Endometrial microvascular endothelial cells (primary cell): ENCODE results near the gene SCARB1. TPM values are rescaled to one million over a fixed set of nuclear protein-coding genes. Genes with fewer than 3 reads are reported as not detected.

Experiments used
- in situ Hi-C: cut with HindIII; loops from 2 replicates; pipeline ENCODE4 v1.10.0; 2017; ENCODE audit warnings: low sequenced_read_pairs, low pct_unique_long_range_greater_than_20kb; ENCODE audit errors: inconsistent ontology term
- total RNA-seq: library from RNA; depleted of rRNA; stranded (reverse); fragments of >200 nt; gene quantifications from one replicate; pipeline ENCODE4 v1.2.3, GENCODE V29; 2015; ENCODE audit errors: inconsistent ontology term

The SCARB1 gene
- total RNA-seq, 1 donor from 2014 or later: 67.9 TPM

- in situ Hi-C loops: no loop called here
Observed at GRCh38 chr12:124866195-124866882, 2.7 kb upstream of the SCARB1 start.

DNA sequence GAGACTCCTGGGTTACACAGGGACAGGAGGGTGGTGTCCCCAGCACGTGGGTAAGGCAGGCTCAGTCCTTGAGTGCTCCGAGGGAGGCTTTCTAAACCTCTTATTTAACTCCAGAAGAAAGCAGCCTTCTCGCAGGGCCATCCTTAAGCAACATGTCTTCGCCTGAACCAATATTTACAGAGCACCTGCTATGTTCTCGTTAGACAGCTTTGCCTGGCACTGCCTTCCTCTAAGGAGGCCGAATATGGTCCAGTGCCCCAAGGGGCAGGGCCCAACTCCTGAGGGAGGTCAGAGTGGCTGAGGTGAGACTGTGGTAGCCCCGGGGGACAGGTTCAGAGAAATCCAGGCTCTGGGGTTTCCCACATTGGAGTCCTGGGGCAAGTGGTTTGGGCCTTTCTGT is 2.1 kb upstream of the SCARB1 start:
- in situ Hi-C loops: no loop called here

DNA sequence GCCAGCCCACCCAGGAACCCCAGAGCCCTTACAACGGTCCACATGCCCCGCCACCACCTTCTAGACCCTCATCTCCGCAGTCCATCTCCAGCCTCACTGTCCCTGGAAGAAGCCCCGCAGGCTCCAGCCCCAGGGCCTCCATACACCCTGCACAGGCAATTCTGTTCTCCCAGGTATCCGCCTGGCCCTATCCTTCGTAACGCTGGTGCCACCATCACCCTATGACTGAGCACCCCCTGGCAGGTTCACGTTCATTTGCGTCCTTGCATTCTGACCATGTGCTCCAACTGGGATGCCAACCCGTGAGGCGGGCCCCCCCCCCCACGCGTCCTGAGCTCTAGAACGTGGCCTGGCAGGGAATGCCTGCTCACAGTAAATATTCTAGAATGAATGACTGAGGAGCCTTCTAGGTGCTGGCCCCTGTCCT is 675 bp upstream of the SCARB1 start:
- in situ Hi-C loops: no loop called here

DNA sequence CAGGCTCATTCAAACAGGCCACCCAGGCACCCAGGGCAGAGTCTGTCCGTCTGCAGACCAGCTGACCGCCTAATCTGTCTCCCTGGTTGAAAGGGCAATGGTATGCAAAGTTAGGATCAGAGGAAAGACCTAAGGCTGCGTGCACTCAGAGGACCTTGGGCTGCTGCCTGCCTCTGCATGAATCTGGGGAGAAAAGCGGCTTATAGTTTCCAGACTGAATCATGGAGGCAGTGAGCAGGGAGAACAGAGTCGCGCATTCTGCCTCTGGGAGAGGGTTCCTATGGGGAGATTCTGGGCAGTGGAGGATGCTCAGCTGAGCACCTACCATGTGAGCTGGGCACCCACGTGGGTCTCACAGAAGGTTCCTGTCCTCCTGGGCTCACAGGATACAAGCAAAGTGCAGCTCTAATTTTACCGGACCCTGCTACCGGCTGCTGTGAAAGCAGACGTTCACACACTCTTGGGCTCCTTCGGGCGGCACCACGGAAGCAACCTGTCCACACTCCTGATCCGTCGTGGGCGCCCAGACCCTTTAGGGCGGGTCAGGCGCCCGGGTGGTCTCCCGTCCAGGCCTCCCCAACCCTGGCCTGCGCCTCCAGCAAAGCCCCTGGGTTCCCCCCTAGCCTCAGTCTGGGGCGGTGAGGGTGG is 772 bp downstream of the SCARB1 start:
- in situ Hi-C loops: no loop called here

DNA sequence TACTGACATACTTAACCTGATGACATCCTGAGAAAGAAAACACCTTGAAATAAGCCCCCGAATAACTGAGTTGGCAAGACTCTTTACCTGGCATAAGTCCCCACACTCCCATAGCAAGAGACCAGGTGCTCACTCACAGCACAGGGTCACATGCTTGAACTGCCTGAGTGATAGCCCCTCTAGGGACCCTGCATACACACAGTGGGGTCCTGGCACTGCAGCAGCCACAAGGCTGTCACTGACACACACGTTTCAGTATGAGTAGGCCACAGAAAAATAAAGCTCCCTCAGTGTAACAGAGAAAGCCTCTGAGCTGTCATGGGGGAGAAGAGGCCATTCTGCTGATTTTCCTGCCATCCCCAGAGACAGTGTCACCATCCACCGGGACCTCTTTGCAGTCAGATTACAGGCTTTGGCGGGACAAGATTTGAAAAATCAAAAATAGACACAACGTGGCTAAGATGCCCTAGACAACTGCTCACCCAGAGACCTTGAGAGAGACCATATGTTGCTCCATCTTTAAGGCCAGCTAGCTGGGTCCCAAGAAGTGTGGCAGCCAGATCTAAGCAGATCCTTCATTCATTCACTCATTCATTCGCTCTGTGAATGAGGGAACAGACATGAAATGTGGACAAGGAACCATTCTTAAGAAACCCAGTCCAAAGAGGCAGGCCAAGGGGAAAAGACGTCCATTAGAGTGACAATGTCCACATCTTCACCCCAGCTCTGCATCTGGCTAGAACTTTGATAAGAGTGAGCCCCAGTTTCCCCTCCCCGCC is 1.6 kb downstream of the SCARB1 start:
- in situ Hi-C loops: no loop called here

DNA sequence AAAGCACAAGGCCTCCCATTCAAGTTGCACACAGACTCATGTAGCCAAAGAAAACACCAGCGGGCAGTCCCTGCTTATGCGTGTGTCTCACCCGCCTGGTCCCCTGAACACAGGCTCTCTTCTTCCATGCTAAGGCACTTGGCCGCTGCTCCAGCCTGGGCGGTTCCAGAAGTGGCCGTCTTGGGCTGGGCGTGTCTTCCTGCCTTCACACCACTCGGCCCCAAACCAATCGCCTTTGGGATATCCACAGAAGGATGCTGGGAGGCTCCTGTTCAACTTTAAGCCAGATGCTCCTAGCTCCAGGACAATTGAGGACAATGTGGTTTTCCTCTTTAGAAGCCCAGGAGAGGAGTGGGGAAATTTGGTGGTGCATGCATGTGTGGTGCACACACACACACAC is 2.2 kb downstream of the SCARB1 start:
- in situ Hi-C loops: no loop called here

- in situ Hi-C loops: no loop called here
Observed at GRCh38 chr12:124857921-124858461, 5.7 kb downstream of the SCARB1 start.

- in situ Hi-C loops: no loop called here
Observed at GRCh38 chr12:124856842-124857178, 6.9 kb downstream of the SCARB1 start.

DNA sequence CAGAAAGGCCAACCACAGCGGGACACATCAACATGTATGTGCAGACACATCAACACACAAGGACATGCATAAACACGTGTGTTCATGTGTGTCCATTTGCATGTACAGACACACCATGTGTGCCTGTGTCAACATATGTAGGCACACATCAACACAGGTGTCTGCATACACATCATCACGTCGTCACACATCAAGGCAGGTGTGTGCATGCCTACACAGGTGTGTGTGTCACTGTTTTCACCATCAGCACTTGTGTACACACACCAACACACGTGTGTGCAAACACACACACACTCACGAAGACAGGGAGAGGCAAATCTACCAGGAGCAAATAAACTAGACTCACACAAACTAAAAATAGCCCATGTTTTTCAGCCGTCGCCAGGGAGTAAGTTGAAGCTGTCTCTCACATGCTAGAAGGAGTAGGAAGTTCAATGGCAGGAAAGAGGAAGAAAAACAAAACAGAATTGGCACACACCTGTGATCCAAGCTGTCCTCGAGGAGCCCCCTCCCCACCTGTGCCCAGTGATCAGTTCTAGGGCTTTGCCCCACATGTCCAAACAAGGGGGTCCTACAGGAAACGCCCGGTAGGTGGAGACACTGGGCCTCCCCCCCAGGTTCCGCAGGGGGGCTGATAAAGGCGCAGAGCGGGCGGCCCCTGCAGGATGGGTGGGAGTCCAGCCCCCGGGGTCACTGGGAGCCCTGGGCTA is 7.4 kb downstream of the SCARB1 start:
- in situ Hi-C loops: no loop called here

DNA sequence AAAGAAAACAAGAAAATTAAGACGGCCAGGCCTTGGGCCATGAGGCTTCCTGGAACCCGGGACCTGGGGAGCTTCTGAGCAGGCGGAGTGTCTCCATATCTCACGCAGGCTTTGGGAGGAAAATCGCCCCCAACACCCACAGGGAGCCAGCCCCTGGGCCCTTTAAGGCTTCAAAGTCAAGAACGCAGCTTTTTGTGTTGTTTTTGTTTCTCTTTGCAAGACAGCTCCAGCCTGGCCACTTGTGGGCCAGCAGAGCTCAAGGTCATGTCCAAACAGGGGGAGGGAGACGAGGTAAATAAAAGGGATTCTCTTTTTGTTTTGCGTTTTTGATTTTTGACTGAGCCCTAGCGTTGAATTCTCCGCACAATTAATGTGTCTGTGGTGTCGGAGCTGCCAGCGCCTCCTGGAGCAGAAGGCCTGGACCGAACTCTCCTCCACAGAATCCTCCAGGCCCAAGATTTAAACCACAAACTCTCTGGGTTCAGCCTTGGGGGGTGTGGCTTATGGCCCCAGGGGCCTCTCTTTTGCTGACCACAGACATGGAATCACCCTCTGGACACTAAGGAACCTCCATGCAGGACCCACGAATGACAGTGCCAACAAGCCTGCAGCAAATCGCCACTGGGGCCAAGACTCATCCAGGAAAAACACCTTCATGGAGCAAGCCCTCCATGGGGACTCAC is 8.2 kb downstream of the SCARB1 start:
- in situ Hi-C loops: no loop called here

DNA sequence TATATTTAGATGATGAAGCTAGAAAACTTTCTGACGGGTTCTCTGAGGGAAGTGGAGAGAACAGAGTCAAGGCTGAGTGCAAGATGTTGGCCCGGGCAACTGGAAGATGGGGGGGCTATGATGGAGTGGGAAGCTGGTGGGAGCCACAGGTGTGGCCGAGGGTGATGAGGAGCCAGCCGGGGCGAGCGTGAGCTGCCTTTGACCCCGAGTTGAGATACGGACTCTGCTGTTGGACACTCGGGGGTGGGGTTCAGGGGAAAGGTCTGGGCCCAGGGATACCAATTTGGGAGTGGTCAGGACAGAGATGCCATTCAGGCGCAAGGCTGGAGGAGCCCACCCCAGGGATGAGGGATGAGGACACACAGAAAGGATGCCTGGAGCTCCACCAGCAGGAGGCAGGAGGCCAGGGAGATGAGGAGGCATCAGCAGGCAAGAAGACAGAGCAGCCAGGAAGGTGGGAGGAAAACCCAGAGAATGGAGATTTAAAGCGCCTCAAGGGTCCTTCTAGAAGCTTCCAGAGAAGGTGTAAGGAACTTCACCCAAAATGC is 9.0 kb downstream of the SCARB1 start:
- in situ Hi-C loops: no loop called here

GRCh38 chr12:124853781-124854636 is 9.7 kb downstream of the SCARB1 start:
- in situ Hi-C loops: no loop called here

DNA sequence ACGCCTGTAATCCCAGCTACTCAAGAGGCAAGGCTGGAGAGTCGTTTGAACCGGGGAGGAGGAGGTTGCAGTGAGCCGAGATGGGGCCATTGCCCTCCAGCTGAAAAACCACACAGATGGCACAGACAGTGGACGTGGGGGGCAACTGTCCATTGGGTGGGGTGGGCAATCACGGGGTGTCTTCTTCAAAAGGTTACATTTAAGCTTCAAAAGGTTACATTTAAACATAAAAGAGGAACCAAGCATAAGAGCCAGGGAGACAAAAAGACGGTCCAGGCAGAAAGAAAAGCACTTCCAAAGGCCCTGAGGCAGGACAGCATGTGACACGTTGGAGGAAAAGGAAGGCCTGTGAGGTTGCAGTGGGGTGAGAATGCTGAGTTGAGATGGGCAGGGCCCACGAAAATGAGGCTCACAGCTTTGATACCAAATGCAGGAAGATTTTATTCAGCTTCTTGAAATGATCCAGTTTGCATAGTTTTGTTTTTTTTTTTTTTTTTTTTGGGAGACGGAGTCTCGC is 10.7 kb downstream of the SCARB1 start:
- in situ Hi-C loops: no loop called here

DNA sequence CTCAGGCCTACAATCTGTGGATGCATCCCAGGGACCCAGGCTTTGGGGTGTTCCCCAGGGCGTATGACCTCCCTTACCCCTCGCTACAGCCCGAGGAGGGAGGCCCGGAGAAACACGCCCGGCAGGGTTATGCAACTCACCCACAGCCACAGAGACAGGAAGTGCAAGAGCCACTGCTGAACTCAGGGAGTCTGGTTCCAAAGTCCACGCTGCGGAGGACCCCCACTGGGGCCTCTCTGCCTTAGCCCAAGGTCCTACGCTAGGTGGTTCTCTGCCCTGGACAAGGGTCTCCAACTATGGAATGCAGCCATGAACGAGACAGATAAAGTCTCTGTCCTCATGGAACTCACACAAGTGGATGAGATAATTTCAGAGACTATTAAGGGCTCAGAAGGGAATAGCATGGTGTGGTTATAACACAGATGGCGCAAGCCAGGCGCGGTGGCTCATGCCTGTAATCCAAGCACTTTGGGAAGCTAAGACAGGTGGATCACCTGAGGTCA is 11.3 kb downstream of the SCARB1 start:
- in situ Hi-C loops: no loop called here

- in situ Hi-C loops: no loop called here
Observed at GRCh38 chr12:124851342-124851741, 12.3 kb downstream of the SCARB1 start.

DNA sequence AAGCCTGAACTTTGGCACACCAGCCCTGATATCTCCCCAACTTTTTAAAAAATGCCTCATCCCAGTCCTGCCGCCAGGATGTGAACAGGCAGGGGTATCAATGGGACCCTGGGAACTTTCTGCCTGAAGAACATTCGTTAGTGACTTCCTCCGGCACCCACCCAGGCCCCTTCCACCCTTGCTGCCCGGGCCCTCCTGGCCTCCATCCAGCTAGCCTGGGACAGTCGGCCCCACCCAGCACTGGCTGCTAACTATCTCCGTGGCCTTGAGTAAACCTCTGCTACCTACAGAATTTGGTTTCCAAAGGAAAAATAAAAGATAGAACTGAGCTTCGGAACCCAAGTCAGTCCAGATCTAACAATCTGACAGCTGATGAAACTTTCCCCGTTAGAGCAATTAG is 14.3 kb downstream of the SCARB1 start:
- in situ Hi-C loops: no loop called here
